GM21737 (cell line): ENCODE measurements around the gene ODAD2.
"Not testable (repeated sequence)": the region's sequence is repeated elsewhere in the genome, so short reads cannot be mapped to it uniquely, and the experiment has no call there.

Experiments used
- ATAC-seq: cut with Tn5 transposase; IDR thresholded peaks from one replicate; pipeline ENCODE4 v1.9.1; 2021; ENCODE audit warnings: mild to moderate bottlenecking, moderate library complexity; ENCODE audit not compliant: unreplicated experiment

The ODAD2 gene, protein sequence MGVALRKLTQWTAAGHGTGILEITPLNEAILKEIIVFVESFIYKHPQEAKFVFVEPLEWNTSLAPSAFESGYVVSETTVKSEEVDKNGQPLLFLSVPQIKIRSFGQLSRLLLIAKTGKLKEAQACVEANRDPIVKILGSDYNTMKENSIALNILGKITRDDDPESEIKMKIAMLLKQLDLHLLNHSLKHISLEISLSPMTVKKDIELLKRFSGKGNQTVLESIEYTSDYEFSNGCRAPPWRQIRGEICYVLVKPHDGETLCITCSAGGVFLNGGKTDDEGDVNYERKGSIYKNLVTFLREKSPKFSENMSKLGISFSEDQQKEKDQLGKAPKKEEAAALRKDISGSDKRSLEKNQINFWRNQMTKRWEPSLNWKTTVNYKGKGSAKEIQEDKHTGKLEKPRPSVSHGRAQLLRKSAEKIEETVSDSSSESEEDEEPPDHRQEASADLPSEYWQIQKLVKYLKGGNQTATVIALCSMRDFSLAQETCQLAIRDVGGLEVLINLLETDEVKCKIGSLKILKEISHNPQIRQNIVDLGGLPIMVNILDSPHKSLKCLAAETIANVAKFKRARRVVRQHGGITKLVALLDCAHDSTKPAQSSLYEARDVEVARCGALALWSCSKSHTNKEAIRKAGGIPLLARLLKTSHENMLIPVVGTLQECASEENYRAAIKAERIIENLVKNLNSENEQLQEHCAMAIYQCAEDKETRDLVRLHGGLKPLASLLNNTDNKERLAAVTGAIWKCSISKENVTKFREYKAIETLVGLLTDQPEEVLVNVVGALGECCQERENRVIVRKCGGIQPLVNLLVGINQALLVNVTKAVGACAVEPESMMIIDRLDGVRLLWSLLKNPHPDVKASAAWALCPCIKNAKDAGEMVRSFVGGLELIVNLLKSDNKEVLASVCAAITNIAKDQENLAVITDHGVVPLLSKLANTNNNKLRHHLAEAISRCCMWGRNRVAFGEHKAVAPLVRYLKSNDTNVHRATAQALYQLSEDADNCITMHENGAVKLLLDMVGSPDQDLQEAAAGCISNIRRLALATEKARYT

DNA sequence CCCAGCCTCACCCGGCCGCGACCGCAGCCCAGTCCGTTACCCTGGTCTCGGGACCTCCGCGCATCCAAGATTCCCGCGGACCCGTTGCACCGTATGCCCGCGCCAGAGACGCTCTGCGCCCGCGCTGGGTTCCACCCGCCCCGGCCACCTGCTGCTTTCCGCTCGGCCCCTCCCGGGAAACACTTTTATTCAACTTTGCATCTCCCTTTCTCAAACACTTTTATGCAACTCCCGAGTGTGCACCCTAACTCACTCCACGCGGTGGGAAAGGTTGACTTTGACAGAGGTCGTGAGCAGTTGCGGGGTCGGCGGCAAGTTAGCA, at the start of gene ODAD2:
Gene ODAD2, minus strand, starts transcription at position 126 of the 322 bp plus-strand sequence. CDS start 3,937 bp downstream, outside the sequence.
- ATAC-seq: no peak

GRCh38 chr10:28047061-28047460, 48.2 kb upstream of the ODAD2 start:
- ATAC-seq: no peak

- ATAC-seq: no peak
Measured at GRCh38 chr10:28046579-28046978, 47.7 kb upstream of the ODAD2 start.

DNA sequence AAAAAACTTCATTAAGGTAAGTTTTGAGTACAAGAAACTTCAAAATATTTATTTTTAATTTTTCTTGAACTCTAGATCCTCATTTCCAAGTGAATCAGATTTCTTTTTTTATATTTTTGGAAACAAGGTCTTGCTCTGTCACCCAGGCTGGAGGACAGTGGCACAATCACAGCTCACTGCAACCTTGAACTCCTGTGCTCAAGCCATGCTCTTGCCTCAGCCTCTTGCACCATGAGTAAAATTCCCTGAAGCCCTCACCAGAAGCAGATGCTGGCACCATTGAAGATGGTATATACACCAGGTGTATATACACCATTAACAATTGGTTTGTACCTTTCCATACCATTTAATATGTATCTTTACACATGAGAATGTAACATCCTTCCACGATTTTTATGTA, 45.1 kb upstream of the ODAD2 start:
- no peak for ATAC-seq

DNA sequence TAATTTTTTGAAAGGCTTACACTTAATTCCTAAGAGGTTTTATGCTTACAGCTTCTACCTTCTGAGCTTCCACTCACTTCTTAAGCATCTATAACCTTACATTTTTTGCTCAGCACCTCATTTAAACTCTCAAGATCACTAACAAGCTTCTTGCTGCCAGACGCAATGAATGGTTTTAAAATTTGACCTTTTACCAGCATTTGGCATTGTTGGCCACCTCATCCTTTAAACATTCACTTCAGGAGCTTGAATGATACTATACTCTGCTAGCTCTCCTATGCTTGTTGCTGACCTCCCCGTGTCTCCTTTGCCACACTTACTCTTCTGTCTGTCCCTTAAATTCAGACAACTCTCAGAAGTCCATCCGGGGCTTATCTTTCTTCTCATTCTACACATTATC, 37.7 kb upstream of the ODAD2 start:
- ATAC-seq: no peak

GRCh38 chr10:28020993-28021982, 22.4 kb upstream of the ODAD2 start:
- no peak for ATAC-seq

DNA sequence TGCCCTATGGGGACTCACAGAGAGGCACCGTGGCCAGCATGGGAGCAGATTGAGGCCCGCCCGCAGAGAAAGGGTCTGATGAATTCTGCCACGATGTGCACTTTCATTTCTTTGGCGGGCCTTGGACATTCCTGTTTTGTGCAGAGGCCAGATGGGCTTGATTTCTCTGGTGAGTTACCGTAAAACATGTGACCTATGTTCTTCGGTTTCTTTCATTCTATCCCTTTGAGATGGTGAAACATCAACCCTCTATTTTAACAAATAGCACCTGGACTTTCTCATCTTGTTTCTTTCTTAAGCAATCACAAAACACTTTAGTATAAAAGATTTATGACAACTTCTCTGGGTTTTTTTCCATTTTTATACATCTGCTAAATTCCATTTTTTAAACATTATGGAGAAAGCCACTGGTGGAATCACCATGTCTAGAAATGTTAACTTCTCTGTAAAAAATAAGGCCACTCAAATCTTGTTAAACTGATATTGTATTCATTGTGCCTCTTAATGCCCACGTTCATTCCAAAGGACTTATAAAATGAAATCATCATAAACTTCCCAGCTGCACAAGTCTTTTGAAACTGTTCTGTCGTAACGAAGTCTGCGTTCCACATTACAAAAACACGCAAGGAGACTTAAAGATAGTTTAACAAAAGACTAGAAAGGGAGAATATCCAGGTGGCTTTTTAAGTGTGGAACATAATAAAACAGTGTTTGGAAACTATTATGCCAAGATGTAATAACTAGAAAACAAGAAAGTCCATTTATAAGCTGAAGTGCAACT, 21.4 kb upstream of the ODAD2 start:
- no peak for ATAC-seq

GRCh38 chr10:28014651-28015050, 15.8 kb upstream of the ODAD2 start:
- ATAC-seq: no peak

DNA sequence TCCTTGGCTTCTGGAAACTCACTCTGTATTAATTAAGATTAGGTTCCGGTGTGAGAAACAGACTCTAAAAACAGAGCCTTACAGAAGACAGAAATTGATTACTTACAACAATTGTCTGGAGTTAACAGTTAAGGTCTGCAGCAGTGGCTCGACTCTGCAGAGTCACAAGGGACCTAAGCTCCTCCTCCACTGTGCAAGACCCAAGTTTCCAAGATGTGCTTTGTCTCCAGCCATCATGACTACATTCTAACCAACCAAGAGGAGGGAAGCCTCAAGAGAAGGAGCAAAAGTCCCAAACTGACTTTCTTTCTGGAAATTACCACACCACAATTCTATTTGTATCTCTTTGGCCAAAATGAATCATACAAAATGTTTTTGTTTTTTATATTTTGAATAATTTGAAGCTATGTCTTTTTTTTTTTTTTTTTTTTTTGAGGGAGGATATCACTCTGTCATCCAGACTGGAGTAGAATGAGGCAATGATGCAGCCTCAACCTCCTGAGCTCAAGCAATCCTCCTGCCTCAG, 14.2 kb upstream of the ODAD2 start:
- no peak for ATAC-seq

GRCh38 chr10:28010821-28011220, 11.9 kb upstream of the ODAD2 start:
- no peak for ATAC-seq

GRCh38 chr10:28008054-28008453, 9.2 kb upstream of the ODAD2 start:
- ATAC-seq: no peak

DNA sequence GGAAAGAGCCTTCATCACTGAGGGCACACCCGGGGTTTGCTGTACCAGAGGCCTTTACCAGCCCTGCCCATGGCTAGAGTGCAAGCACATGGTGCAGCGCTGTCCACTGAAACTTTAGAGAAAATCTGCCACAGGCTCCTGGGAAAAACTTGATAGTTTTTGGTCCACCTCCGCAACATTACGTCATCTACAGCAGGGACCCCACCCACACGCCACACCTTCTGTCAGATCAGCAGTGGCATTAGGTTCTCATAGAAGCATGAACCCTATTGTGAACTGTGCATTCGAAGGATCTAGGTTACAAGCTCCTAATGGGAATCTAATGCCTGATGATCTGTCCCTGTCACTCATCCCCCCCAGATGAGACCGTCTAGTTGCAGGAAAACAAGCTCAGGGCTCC, 2.5 kb upstream of the ODAD2 start:
- ATAC-seq: no peak

DNA sequence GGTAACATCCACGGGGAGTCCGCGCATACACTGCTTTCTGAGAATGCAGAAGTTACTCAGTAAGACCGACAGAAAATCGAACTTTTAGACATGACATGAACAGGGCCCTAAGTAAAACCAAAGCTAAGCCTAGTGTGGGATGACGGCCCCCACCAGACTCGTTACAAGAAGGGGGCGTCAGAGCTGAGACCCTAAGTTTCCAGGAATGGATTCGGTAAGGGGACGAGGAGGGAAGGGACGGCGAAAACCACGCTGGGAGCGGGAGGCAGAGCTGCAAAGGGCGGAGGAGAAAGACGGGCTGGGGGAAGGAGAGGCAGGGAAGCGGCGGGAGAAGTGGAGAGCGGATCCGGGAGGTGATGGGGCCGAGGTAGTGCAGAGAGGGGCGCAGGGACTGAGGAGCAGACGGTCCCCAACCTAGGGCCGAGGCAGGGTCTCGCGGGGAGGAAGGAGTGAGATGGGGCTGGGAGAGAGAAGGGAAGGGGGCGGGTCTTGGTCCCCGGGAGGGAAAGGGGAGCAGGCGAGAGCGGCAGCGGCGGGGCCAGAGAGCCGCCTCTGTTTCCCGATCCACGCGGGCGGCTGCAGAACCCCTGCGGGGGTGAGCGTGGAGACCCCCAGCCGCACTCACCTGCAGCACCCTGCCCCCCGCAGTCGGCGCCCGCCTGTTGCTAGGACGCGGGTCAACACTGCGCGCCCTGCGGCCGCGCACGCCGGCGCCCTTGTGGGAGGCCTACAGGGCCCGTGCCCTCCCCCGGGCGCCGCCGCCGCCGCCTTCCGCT, 513 bp downstream of the ODAD2 start:
- no peak for ATAC-seq

DNA sequence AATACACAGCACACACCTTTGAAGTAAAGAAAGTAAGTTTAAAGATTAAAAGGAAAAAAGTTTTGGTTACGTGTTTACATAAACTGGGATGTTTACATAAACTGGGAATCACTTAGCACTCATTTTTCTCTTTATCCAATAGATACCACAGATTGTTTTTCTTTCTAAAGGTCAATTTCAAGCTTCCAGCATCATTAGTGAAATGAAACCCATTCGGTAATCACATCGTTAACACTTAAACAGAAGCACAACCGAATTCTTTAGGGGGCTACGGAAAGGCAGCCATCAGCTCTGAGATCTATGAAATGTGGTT, 1.1 kb downstream of the ODAD2 start:
- ATAC-seq: no peak

- no peak for ATAC-seq
Measured at GRCh38 chr10:27995311-27995710, 3.6 kb downstream of the ODAD2 start.

DNA sequence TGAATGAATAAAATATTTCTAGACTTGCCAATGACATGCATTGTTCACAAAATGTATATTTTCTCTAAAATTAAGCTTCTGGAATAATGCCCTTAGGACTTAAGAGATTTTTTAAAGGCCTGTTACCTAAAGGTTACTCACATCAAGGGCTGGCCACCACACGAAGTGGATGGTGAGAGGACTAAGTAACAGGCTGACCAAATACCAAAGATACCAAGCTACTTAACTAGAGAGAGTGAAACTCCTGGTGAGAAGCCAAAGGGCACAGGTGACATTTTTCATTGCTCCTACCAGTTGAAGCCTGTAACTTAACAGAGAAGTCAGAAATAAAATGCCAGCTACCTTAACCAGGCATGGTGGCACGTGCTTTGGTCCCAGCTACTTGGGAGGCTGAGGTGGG, 9.5 kb downstream of the ODAD2 start:
- not testable (repeated sequence) for ATAC-seq

- no peak for ATAC-seq
Measured at GRCh38 chr10:27986821-27987220, 12.1 kb downstream of the ODAD2 start.

DNA sequence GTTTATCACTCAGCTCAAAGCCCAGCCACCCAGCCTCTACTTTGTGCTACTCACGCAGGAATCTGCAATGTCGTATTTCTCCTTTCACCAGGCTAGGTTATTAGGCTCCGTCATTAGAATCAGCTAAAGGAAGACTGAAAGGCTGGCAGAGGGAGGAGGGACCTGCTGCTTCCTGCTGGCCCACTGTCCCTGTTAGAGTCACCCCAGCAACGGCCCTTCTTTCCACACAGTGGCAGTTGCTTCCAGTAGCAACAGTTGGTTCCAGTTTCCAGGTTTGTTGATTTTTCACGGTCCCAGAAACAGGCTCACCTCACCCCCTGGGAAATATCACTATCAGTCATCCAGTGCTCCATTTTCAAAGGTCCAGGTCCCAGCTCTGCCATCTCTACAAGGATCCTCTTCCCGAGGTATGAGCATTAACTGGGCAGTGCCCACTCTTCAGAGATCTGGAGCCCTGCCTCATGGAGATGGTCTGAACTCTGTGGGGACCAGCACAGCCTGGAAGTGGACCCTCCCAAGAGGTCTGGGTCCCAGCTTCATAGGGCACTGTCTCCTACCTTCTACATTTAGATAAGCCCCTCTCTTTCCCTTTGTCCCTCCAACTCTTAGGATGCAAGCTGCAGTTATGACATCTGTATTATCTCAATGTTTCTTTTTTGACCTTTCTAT, 15.9 kb downstream of the ODAD2 start:
- no peak for ATAC-seq
